GM12878 (cell line): Measurements from ENCODE around the gene CWF19L2. TPM values are rescaled to one million over a fixed set of nuclear protein-coding genes. Genes with fewer than 3 reads are reported as not detected.

Experiments
- ATAC-seq: fragments of 200-7000 bp; cut with Tn5 transposase; 3 replicates; pipeline ENCODE4 v1.9.1; 2020; ENCODE audit warnings: mild to moderate bottlenecking, moderate library complexity
- BruUV-seq: library from RNA; stranded (reverse); fragments of 400-500 nt; replicated peaks from 2 replicates; lab custom pipeline; 2021; lab: Mats Ljungman, UMichigan
- CTCF ChIA-PET: fragments of 300-600 bp; sonication (Branson Sonifier 250); formaldehyde crosslinking; extraction: SDS; loops from one replicate; lab custom pipeline; 2021; ENCODE audit warnings: inconsistent platforms; lab: Yijun Ruan, JAX
- POLR2A ChIA-PET: fragments of 350-600 bp; formaldehyde crosslinking; extraction: SDS; loops from one replicate; lab custom pipeline; 2021; ENCODE audit warnings: inconsistent platforms; lab: Charles Lee
- RAD21 ChIA-PET: fragments of 300-600 bp; sonication (Branson Sonifier 250); formaldehyde crosslinking; loops from one replicate; lab custom pipeline; 2023; ENCODE audit warnings: antibody characterized with exemption; ENCODE audit not compliant: unreplicated experiment; lab: Charles Lee
- SMC1A ChIA-PET: fragments of 300-600 bp; sonication (Branson Sonifier 250); formaldehyde crosslinking; loops from one replicate; lab custom pipeline; 2023; ENCODE audit not compliant: unreplicated experiment, uncharacterized antibody; lab: Charles Lee
- DNase-seq: peaks from one replicate; pipeline ENCODE4 v3.0.0-alpha.2; 2011; ENCODE audit warnings: low read depth, low spot score
- FAIRE-seq: peaks from 3 replicates; lab custom pipeline; 2011; peaks lifted over from hg19 to GRCh38; lab: Jason Lieb, UNC
- H2AFZ ChIP-seq: 2 replicates; pipeline ENCODE4 v1.6.0; 2011; ENCODE audit warnings: low read depth, low read length, control low read depth; ENCODE audit not compliant: control insufficient read depth
- H3K27ac ChIP-seq: 2 replicates; pipeline ENCODE4 v1.5.1; 2011; ENCODE audit warnings: control low read depth; ENCODE audit not compliant: control insufficient read depth, insufficient read depth
- H3K27me3 ChIP-seq, 2 experiments: replicated peaks in 1 of 2; 2 replicates each; pipeline versions ENCODE4 v1.6.0 to v1.6.1; 2011; ENCODE audit warnings: low read length in 1 of 2; ENCODE audit not compliant: control insufficient read depth in 2 of 2, insufficient read depth in 2 of 2
- H3K36me3 ChIP-seq, 2 experiments: 2 replicates each; pipeline ENCODE4 v1.5.1; 2011; ENCODE audit warnings: low read length in 1 of 2; ENCODE audit not compliant: control insufficient read depth in 2 of 2, insufficient read depth in 2 of 2
- H3K4me1 ChIP-seq: 2 replicates; pipeline ENCODE4 v1.6.1; 2011; ENCODE audit warnings: mild to moderate bottlenecking, low read length, moderate library complexity, mixed read lengths; ENCODE audit not compliant: control insufficient read depth, insufficient read depth
- H3K4me2 ChIP-seq: 2 replicates; pipeline ENCODE4 v1.6.0; 2011; ENCODE audit warnings: control low read depth; ENCODE audit not compliant: control insufficient read depth, insufficient read depth
- H3K4me3 ChIP-seq: fragments of 200-600 bp; sonication (generic); 2 replicates; pipeline ENCODE4 v1.5.1; 2016
- H3K79me2 ChIP-seq: 2 replicates; pipeline ENCODE4 v1.6.0; 2011; ENCODE audit warnings: low read length; ENCODE audit not compliant: control insufficient read depth, insufficient read depth
- H3K9ac ChIP-seq: 2 replicates; pipeline ENCODE4 v1.8.0; 2011; ENCODE audit warnings: low read length, control low read depth, mixed read lengths; ENCODE audit not compliant: control insufficient read depth, insufficient read depth
- H3K9me3 ChIP-seq: replicated peaks from 3 replicates; pipeline ENCODE4 v1.5.1; 2011; ENCODE audit warnings: mild to moderate bottlenecking, low read length; ENCODE audit not compliant: control insufficient read depth, insufficient read depth
- H4K20me1 ChIP-seq: 2 replicates; pipeline ENCODE4 v1.6.0; 2011; ENCODE audit not compliant: control insufficient read depth, insufficient read depth
- CBX3 ChIP-seq: fragments of 200-600 bp; sonication (generic); IDR thresholded peaks from 2 replicates; pipeline ENCODE4 v1.6.1; 2016; ENCODE audit warnings: low read depth, borderline replicate concordance
- CBX5 ChIP-seq: sonication (generic); IDR thresholded peaks from 2 replicates; pipeline ENCODE4 v1.6.1; 2016; ENCODE audit warnings: low read depth, moderate library complexity, mild to moderate bottlenecking, inconsistent platforms
- HDGF ChIP-seq: fragments of 450-650 bp; IDR thresholded peaks from 2 replicates; pipeline ENCODE4 v1.6.1; 2016; ENCODE audit warnings: antibody characterized with exemption
- MEF2A ChIP-seq: IDR thresholded peaks from 2 replicates; pipeline ENCODE4 v1.6.1; 2011; ENCODE audit warnings: low read depth, mild to moderate bottlenecking, low read length, moderate library complexity; ENCODE audit not compliant: insufficient read depth
- MEF2B ChIP-seq: fragments of 450-650 bp; IDR thresholded peaks from 2 replicates; pipeline ENCODE4 v1.6.1; 2018; ENCODE audit warnings: mild to moderate bottlenecking, moderate library complexity; ENCODE audit not compliant: partially characterized antibody, poor library complexity, severe bottlenecking
- NBN ChIP-seq: fragments of 450-650 bp; IDR thresholded peaks from 2 replicates; pipeline ENCODE4 v1.6.1; 2016
- NFIC ChIP-seq: IDR thresholded peaks from 2 replicates; pipeline ENCODE4 v1.6.1; 2012; ENCODE audit warnings: low read depth, mild to moderate bottlenecking, inconsistent platforms, low read length, moderate library complexity
- RB1 ChIP-seq: fragments of 450-650 bp; formaldehyde crosslinking; IDR thresholded peaks from 2 replicates; pipeline ENCODE4 v1.6.1; 2017; ENCODE audit warnings: mild to moderate bottlenecking, borderline replicate concordance
- REST ChIP-seq: IDR thresholded peaks from 2 replicates; pipeline ENCODE4 v1.6.1; 2012; ENCODE audit warnings: mild to moderate bottlenecking, low read depth, low read length
- RUNX3 ChIP-seq: IDR thresholded peaks from 2 replicates; pipeline ENCODE4 v1.6.1; 2012; ENCODE audit warnings: low read length, inconsistent platforms
- SIX5 ChIP-seq: IDR thresholded peaks from 2 replicates; pipeline ENCODE4 v1.6.1; 2011; ENCODE audit warnings: mild to moderate bottlenecking, low read depth, low read length, moderate library complexity; ENCODE audit not compliant: severe bottlenecking
- WGBS: methylation state at CpG from one replicate; pipeline ENCODE4 v1.1.6; 2016; ENCODE audit warnings: low lambda C conversion rate; ENCODE audit not compliant: insufficient replicate concordance, insufficient coverage; ENCODE audit errors: missing lambda C conversion rate; 5-methylcytosine and 5-hydroxymethylcytosine counted together
- in situ Hi-C: fragments of 300-500 bp; cut with MboI; formaldehyde crosslinking; loops from 9 replicates; pipeline ENCODE4 v1.14.3; 2018; ENCODE audit warnings: mixed read lengths
- intact Hi-C: fragments of 100-400 bp; cut with micrococcal nuclease; formaldehyde crosslinking; loops from one replicate; pipeline ENCODE4 v1.14.2; 2022; ENCODE audit not compliant: unreplicated experiment
- polyA plus RNA-seq, 11 experiments: library from polyadenylated mRNA; depleted of rRNA in 4 of 11; unstranded in 6 of 11; stranded (reverse) in 5 of 11; fragments of >200 nt; fragmentation: Nextera tagmentation in 4 of 11; fragmentation: Illumina TruSeq in 1 of 11; extraction: Ambion mirVana in 4 of 11; extraction: Trizol in 1 of 11; gene quantifications; 1 replicate in 1 of 11; 2 replicates in 10 of 11; pipeline versions ENCODE4 v1.2.1 to v1.2.3, GENCODE V29; 2011 to 2016; ENCODE audit warnings: inconsistent platforms in 2 of 11, missing spikeins in 2 of 11, low read depth in 1 of 11
- total RNA-seq, 4 experiments: library from RNA; depleted of rRNA in 3 of 4; stranded (reverse); fragments of >200 nt in 3 of 4; fragmentation: Illumina TruSeq in 1 of 4; extraction: Trizol in 1 of 4; gene quantifications; 2 replicates each; pipeline versions ENCODE4 v1.2.1 to v1.2.3, GENCODE V29; 2013 to 2021

Gene CWF19L2
- total and polyA plus RNA-seq, 10 of the 15 experiments (the other 5 are each of a cell fraction or from before 2014, with no cell fraction given): 4.5 to 18.8 (median 7.2) TPM

- ChIA-PET RAD21 (no interaction called here), CTCF (no interaction called here), POLR2A (no interaction called here), SMC1A (no interaction called here)
- no peaks in the 10 kb centered on the region for H3K27me3 ChIP-seq
- 0% methylated on average over 1 of the region's 1 CpG for WGBS
- H3K4me1 ChIP-seq: no peaks in the 10 kb centered on the region
- no peaks in the 10 kb centered on the region for H3K79me2 ChIP-seq
- no peak overlapping the region for H3K9ac ChIP-seq
- peak overlapping the region; percentile 9; the same call in 1 of the 2 replicates for H3K4me2 ChIP-seq
- TF ChIP-seq NFIC (peak; percentile 38; the same call in 1 of the 2 replicates), NBN (no peak), RB1 (no peak), HDGF (no peak), MEF2B (peak; percentile 18), RUNX3 (peak; percentile 26; the same call in 1 of the 2 replicates), MEF2A (peak; percentile 61; the same call in 1 of the 2 replicates)
- H2AFZ ChIP-seq: no peak overlapping the region
- no peaks in the 10 kb centered on the region for H4K20me1 ChIP-seq
- H3K36me3 ChIP-seq: no peaks in the 10 kb centered on the region
- DNase-seq (peak; percentile 5), FAIRE-seq (no peak), ATAC-seq (peak; percentile 53)
- H3K27ac ChIP-seq: peak overlapping the region; percentile 25; the same call in 1 of the 2 replicates
- H3K9me3 ChIP-seq: no peaks in the 10 kb centered on the region
- in situ Hi-C loops (no loop called here), intact Hi-C loops (no loop called here)
- no TSS peak for BruUV-seq
- H3K4me3 ChIP-seq: no peak overlapping the region
Observed at GRCh38 chr11:107370390-107370789, 87.2 kb downstream of the CWF19L2 start.

- no peak overlapping the region for H3K27ac ChIP-seq
- ChIA-PET SMC1A (no interaction called here), CTCF (no interaction called here), POLR2A (no interaction called here), RAD21 (no interaction called here)
- 100% methylated on average over 4 of the region's 4 CpGs for WGBS
- no peaks in the 10 kb centered on the region for H3K79me2 ChIP-seq
- TF ChIP-seq MEF2B (no peak), REST (no peak), SIX5 (no peak), CBX3 (no peak), CBX5 (no peak)
- no peak for DNase-seq
- no peak overlapping the region for H3K4me3 ChIP-seq
- BruUV-seq: no TSS peak
- H3K36me3 ChIP-seq: no peaks in the 10 kb centered on the region
- in situ Hi-C loops: no loop called here
- intact Hi-C loops: no loop called here
- no peak overlapping the region for H2AFZ ChIP-seq
- no peaks in the 10 kb centered on the region for H4K20me1 ChIP-seq
- no peaks in the 10 kb centered on the region for H3K9me3 ChIP-seq
- FAIRE-seq: no peak
- no peak overlapping the region for H3K4me2 ChIP-seq
- no peaks in the 10 kb centered on the region for H3K27me3 ChIP-seq
- H3K9ac ChIP-seq: no peak overlapping the region
- ATAC-seq: no peak
- no peaks in the 10 kb centered on the region for H3K4me1 ChIP-seq
Observed at GRCh38 chr11:107359701-107360100, 97.9 kb downstream of the CWF19L2 start.
